Measurements from ENCODE around the gene MAVS.

GRCh38 chr20:3812259-3812681 lies 34.4 kb upstream of the MAVS start:
- TF ChIP-seq POLR2AphosphoS5 (IDR thresholded peaks at IDR 0.05; ENCODE audit: low read depth, low read length) = no peak
- TF ChIP-seq SIN3A (IDR thresholded peaks at IDR 0.05; ENCODE audit: borderline replicate concordance, insufficient read depth, low read length) = no peak
- no peak for TF ChIP-seq REST (IDR thresholded peaks at IDR 0.05; ENCODE audit: insufficient read depth in 1 of 2, low read depth in 2 of 2, low read length in 2 of 2)
- TF ChIP-seq TAF1 (IDR thresholded peaks at IDR 0.05; ENCODE audit: borderline replicate concordance, insufficient read depth, low read length) = no peak
